NT2/D1 (cell line): Measurements from ENCODE around the gene SLC10A3.

Source experiments
- YY1 ChIP-seq: IDR thresholded peaks from 2 replicates; pipeline ENCODE4 v1.6.1; 2011; ENCODE audit not compliant: insufficient read length, insufficient read depth
- ZNF274 ChIP-seq: IDR thresholded peaks from 2 replicates; pipeline ENCODE4 v1.6.1; 2011; ENCODE audit warnings: mild to moderate bottlenecking, low read depth, low read length

GRCh38 chrX:154531626-154532025 lies 41.2 kb upstream of the SLC10A3 start:
- TF ChIP-seq YY1 (no peak), ZNF274 (no peak)
